Tibial nerve (tissue), 3 donors: ENCODE measurements around the gene BAZ2B.

Experiments used
- POLR2A ChIP-seq, 2 donors: fragments of 450-650 bp; IDR thresholded peaks; one replicate each; pipeline ENCODE4 v1.6.1; 2017; ENCODE audit warnings: antibody characterized with exemption in 2 of 2, mild to moderate bottlenecking in 2 of 2, moderate library complexity in 2 of 2
- TF ChIP-seq, protein P1 (sequence below), 5 experiments: fragments of 200-600 bp in 3 of 5; fragments of 450-650 bp in 2 of 5; sonication (generic) in 3 of 5; IDR thresholded peaks; one replicate each; pipeline ENCODE4 v1.5.1; 2016 to 2019; ENCODE audit warnings: antibody characterized with exemption in 5 of 5, mild to moderate bottlenecking in 3 of 5, moderate library complexity in 2 of 5

DNA sequence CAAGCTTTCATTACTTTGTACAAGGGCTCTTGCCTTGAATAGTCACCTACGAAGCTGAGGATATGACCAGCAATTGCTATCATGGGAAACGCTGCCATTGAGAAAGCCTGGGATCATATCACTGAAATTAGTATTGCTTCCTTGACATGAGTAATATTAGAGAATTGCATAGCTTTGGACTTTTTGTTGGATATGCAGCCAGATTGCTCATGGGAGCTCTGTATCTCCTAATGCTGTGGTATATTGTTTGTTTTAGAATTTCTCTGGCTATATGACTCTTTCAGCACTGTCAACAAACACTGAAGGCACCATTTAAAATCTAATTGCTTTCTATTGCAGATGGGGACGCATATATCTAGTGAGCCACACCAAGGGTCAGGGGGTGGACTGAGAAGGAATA lies 249.8 kb downstream of the BAZ2B start:
- no peak for TF ChIP-seq POLR2A (IDR thresholded peaks at IDR 0.05)
- TF ChIP-seq, protein P1, sequence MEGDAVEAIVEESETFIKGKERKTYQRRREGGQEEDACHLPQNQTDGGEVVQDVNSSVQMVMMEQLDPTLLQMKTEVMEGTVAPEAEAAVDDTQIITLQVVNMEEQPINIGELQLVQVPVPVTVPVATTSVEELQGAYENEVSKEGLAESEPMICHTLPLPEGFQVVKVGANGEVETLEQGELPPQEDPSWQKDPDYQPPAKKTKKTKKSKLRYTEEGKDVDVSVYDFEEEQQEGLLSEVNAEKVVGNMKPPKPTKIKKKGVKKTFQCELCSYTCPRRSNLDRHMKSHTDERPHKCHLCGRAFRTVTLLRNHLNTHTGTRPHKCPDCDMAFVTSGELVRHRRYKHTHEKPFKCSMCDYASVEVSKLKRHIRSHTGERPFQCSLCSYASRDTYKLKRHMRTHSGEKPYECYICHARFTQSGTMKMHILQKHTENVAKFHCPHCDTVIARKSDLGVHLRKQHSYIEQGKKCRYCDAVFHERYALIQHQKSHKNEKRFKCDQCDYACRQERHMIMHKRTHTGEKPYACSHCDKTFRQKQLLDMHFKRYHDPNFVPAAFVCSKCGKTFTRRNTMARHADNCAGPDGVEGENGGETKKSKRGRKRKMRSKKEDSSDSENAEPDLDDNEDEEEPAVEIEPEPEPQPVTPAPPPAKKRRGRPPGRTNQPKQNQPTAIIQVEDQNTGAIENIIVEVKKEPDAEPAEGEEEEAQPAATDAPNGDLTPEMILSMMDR (IDR thresholded peaks at IDR 0.05) = no peak
